Thyroid gland (tissue), 4 donors: ENCODE results near the gene PLA2G6.

Experiments used
- CTCF ChIP-seq, 6 experiments: fragments of 200-600 bp in 3 of 6; fragments of 450-650 bp in 3 of 6; sonication (generic) in 3 of 6; IDR thresholded peaks; one replicate each; pipeline ENCODE4 v1.5.1; 2016 to 2019; ENCODE audit warnings: antibody characterized with exemption in 6 of 6, mild to moderate bottlenecking in 2 of 6, inconsistent platforms in 1 of 6, moderate library complexity in 1 of 6
- POLR2A ChIP-seq, 2 donors: fragments of 450-650 bp; IDR thresholded peaks; one replicate each; pipeline ENCODE4 v1.6.1; 2017; ENCODE audit warnings: antibody characterized with exemption in 2 of 2, mild to moderate bottlenecking in 2 of 2, moderate library complexity in 1 of 2

- TF ChIP-seq CTCF (IDR thresholded peaks at IDR 0.05) (no peak), POLR2A (IDR thresholded peaks at IDR 0.05) (no peak)
These were observed 9.0 kb upstream of the PLA2G6 start for GRCh38 chr22:38190581-38190980.
